ENCODE results near the gene NFX1. TPM values are rescaled to one million over a fixed set of nuclear protein-coding genes. Genes with fewer than 3 reads are reported as not detected.
A peak's percentile ranks its signal among the peaks of the same experiment; 100 is the strongest.

The NFX1 gene
- total and polyA plus RNA-seq, 9 of the 15 experiments (the other 6 are each of a cell fraction or from before 2014, with no cell fraction given): 8.8 to 38.9 (median 26.8) TPM

GRCh38 chr9:33290247-33291030 is at the start of gene NFX1 (continued):
- peak; percentile 78 for TF ChIP-seq TAF9B (IDR thresholded peaks at IDR 0.05; ENCODE audit: partially characterized antibody)
- no peak for TF ChIP-seq ZNF785 (CRISPR knock-in tag; IDR thresholded peaks at IDR 0.05)
- no peak for TF ChIP-seq SRSF7 (optimal IDR thresholded peaks at IDR 0.05; ENCODE audit: low read depth, low read length)
- 0 out of 2 replicates have a peak, but pooled peaks have one; percentile 45 for TF ChIP-seq CHAMP1 (IDR thresholded peaks at IDR 0.05)
- peak; percentile 82 for TF ChIP-seq POLR2H (tag; IDR thresholded peaks at IDR 0.05; ENCODE audit: low read depth)
- TF ChIP-seq SIN3A (IDR thresholded peaks at IDR 0.05; ENCODE audit: borderline replicate concordance in 2 of 2, control insufficient read depth in 1 of 2, low read depth in 2 of 2, low read length in 2 of 2): peak; percentile 69 to 92; a peak in 2 of 4 replicates
- TF ChIP-seq MAZ (CRISPR knock-in tag; conservative IDR thresholded peaks at IDR 0.05 in 1 of 2, IDR thresholded peaks at IDR 0.05 in 1 of 2): peak; percentile 64 to 87; a peak in 3 of 4 replicates
- peak; percentile 97 for TF ChIP-seq CEBPG (CRISPR knock-in tag; IDR thresholded peaks at IDR 0.05)
- TF ChIP-seq CEBPG (tag; conservative IDR thresholded peaks at IDR 0.05 in 1 of 2, IDR thresholded peaks at IDR 0.05 in 1 of 2): peak; percentile 98
- TF ChIP-seq PCBP1 (IDR thresholded peaks at IDR 0.05; ENCODE audit: low read depth, low read length, poor library complexity, severe bottlenecking): no peak
- TF ChIP-seq ZNF143 (CRISPR knock-in tag; IDR thresholded peaks at IDR 0.05): no peak
- TF ChIP-seq ZNF589 (CRISPR knock-in tag; IDR thresholded peaks at IDR 0.05; ENCODE audit: low read depth): no peak
- TF ChIP-seq NCOR1 (IDR thresholded peaks at IDR 0.05): peak; percentile 14
- no peak for TF ChIP-seq ILF3 (IDR thresholded peaks at IDR 0.05; ENCODE audit: borderline replicate concordance)
- TF ChIP-seq ZNF592 (IDR thresholded peaks at IDR 0.05): peak; percentile 71
- no peak for TF ChIP-seq XRCC3 (IDR thresholded peaks at IDR 0.05)
- TF ChIP-seq ZNF274 (IDR thresholded peaks at IDR 0.05; ENCODE audit: borderline replicate concordance, low read depth, low read length): no peak
- TF ChIP-seq POLR2AphosphoS5 (IDR thresholded peaks at IDR 0.05; ENCODE audit: control insufficient read depth, insufficient read depth, low read depth, low read length): peak; percentile 55; the same call in 1 of the 2 replicates
- TF ChIP-seq HNRNPK (IDR thresholded peaks at IDR 0.05; ENCODE audit: low read depth, low read length, poor library complexity, severe bottlenecking): no peak
- TF ChIP-seq TCFL5 (CRISPR knock-in tag; conservative IDR thresholded peaks at IDR 0.05): no peak
- TF ChIP-seq TSC22D4 (tag; IDR thresholded peaks at IDR 0.05): no peak

Measured in K562 (cell line).